K562 (cell line): ENCODE results near the gene ERGIC1. TPM values are rescaled to one million over a fixed set of nuclear protein-coding genes. Genes with fewer than 3 reads are reported as not detected.

ENCODE experiments used
- BCOR ChIP-seq: fragments of 450-650 bp; IDR thresholded peaks from 2 replicates; pipeline ENCODE4 v1.6.1; 2016
- HDAC2 ChIP-seq: fragments of 450-650 bp; IDR thresholded peaks from 2 replicates; pipeline ENCODE4 v1.6.1; 2016; ENCODE audit warnings: mild to moderate bottlenecking
- HDGF ChIP-seq: fragments of 450-650 bp; IDR thresholded peaks from 2 replicates; pipeline ENCODE4 v1.6.1; 2016
- KAT2B ChIP-seq: IDR thresholded peaks from one replicate; pipeline ENCODE4 v1.6.1; 2012; ENCODE audit warnings: low read depth, mild to moderate bottlenecking, control low read depth, inconsistent platforms, low read length, moderate library complexity
- MCM3 ChIP-seq: fragments of 450-650 bp; IDR thresholded peaks from 2 replicates; pipeline ENCODE4 v1.6.1; 2016
- NCOA4 ChIP-seq: fragments of 450-650 bp; IDR thresholded peaks from 2 replicates; pipeline ENCODE4 v1.6.1; 2018; ENCODE audit warnings: mild to moderate bottlenecking; ENCODE audit not compliant: partially characterized antibody
- PHB ChIP-seq: fragments of 250-450 bp; sonication (Bioruptor Pico); IDR thresholded peaks from 2 replicates; pipeline ENCODE4 v1.5.0; 2021
- SMAD4 ChIP-seq: fragments of 250-450 bp; sonication (Bioruptor Pico); conservative IDR thresholded peaks from 2 replicates; pipeline ENCODE4 v1.8.0; 2021; ENCODE audit warnings: inconsistent platforms, mild to moderate bottlenecking, moderate library complexity
- TRIM28 ChIP-seq: fragments of 450-650 bp; IDR thresholded peaks from 2 replicates; pipeline ENCODE4 v1.6.1; 2017
- ZC3H11A ChIP-seq: IDR thresholded peaks from 2 replicates; pipeline ENCODE4 v1.6.1; 2012; ENCODE audit warnings: low read depth, low read length, improper control_type of control experiment
- ZNF57 ChIP-seq: fragments of 450-650 bp; formaldehyde crosslinking; IDR thresholded peaks from 2 replicates; pipeline ENCODE4 v1.4.0; 2020; ENCODE audit warnings: mild to moderate bottlenecking, moderate library complexity
- polyA plus RNA-seq, 8 experiments: library from polyadenylated mRNA; depleted of rRNA in 4 of 8; stranded (reverse) in 5 of 8; unstranded in 3 of 8; fragments of >200 nt; fragmentation: Nextera tagmentation in 2 of 8; fragmentation: Illumina TruSeq in 1 of 8; extraction: Ambion mirVana in 2 of 8; extraction: Trizol in 1 of 8; gene quantifications; 2 replicates each; pipeline versions ENCODE4 v1.2.1 to v1.2.3, GENCODE V29; 2011 to 2014; ENCODE audit warnings: inconsistent platforms in 1 of 8, missing spikeins in 1 of 8
- total RNA-seq, 7 experiments: library from RNA; depleted of rRNA in 6 of 7; stranded (reverse); fragments of >200 nt in 6 of 7; fragmentation: Illumina TruSeq in 2 of 7; extraction: Trizol in 2 of 7; gene quantifications; 2 replicates each; pipeline versions ENCODE4 v1.2.1 to v1.2.3, GENCODE V29; 2011 to 2021; ENCODE audit warnings: low replicate concordance in 1 of 7
- TF ChIP-seq, protein P1 (sequence below), 2 experiments: fragments of 450-650 bp; IDR thresholded peaks; 2 replicates each; pipeline ENCODE4 v1.6.1; 2016; ENCODE audit warnings: mild to moderate bottlenecking in 2 of 2, borderline replicate concordance in 1 of 2, low read depth in 1 of 2, moderate library complexity in 1 of 2
- TF ChIP-seq, protein P2 (sequence below): sonication (generic); IDR thresholded peaks from 2 replicates; pipeline ENCODE4 v1.6.1; 2016
- TF ChIP-seq, protein P3 (sequence below): IDR thresholded peaks from 2 replicates; pipeline ENCODE4 v1.6.1; 2011; ENCODE audit not compliant: insufficient read length; ENCODE audit errors: extremely low read depth
- TF ChIP-seq, protein P4 (sequence below): sonication (generic); formaldehyde crosslinking; IDR thresholded peaks from 2 replicates; pipeline ENCODE4 v1.8.0; 2023; ENCODE audit warnings: mild to moderate bottlenecking, missing genetic modification reagents

ERGIC1 gene
- total and polyA plus RNA-seq, 9 of the 15 experiments (the other 6 are each of a cell fraction or from before 2014, with no cell fraction given), result 5.5 to 68.4 (median 36.4) TPM

DNA sequence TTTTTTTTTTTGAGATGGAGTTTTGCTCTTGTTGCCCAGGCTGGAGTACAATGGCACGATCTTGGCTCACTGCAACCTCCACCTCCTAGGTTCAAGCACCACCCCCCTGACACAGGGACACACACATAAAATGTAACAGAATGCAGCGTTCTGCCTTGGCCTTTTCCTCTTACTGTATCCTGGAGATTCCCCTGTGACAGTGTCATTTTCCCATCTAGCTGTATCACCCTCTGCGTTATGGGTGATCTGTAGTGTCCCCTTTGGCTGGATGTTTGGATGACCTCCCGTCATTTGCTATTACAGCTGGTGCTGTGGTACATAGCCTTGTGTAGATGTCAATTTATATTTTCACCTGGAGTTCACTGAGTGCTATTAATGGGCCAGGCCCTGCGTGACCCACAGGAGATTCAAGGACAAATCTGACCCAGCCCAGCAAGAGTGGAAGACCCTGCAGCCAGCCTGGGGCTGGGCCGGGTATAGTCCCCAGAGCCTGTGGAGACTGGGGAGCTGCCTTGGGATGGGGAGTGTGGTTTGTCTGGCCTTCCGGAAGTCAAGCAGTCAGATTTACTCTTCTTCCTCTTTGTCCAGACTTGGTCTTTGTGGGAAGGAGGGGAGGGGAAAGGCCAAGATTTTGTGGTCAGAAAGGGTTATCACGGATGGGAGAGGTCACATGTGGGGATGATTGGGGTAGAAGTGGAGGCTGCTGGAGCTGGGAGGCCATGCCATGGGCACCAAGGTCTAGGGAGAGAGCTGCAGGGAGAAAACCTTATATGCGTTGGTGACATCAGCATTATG lies 43.6 kb downstream of the ERGIC1 start (continued):
- TF ChIP-seq, protein P1, sequence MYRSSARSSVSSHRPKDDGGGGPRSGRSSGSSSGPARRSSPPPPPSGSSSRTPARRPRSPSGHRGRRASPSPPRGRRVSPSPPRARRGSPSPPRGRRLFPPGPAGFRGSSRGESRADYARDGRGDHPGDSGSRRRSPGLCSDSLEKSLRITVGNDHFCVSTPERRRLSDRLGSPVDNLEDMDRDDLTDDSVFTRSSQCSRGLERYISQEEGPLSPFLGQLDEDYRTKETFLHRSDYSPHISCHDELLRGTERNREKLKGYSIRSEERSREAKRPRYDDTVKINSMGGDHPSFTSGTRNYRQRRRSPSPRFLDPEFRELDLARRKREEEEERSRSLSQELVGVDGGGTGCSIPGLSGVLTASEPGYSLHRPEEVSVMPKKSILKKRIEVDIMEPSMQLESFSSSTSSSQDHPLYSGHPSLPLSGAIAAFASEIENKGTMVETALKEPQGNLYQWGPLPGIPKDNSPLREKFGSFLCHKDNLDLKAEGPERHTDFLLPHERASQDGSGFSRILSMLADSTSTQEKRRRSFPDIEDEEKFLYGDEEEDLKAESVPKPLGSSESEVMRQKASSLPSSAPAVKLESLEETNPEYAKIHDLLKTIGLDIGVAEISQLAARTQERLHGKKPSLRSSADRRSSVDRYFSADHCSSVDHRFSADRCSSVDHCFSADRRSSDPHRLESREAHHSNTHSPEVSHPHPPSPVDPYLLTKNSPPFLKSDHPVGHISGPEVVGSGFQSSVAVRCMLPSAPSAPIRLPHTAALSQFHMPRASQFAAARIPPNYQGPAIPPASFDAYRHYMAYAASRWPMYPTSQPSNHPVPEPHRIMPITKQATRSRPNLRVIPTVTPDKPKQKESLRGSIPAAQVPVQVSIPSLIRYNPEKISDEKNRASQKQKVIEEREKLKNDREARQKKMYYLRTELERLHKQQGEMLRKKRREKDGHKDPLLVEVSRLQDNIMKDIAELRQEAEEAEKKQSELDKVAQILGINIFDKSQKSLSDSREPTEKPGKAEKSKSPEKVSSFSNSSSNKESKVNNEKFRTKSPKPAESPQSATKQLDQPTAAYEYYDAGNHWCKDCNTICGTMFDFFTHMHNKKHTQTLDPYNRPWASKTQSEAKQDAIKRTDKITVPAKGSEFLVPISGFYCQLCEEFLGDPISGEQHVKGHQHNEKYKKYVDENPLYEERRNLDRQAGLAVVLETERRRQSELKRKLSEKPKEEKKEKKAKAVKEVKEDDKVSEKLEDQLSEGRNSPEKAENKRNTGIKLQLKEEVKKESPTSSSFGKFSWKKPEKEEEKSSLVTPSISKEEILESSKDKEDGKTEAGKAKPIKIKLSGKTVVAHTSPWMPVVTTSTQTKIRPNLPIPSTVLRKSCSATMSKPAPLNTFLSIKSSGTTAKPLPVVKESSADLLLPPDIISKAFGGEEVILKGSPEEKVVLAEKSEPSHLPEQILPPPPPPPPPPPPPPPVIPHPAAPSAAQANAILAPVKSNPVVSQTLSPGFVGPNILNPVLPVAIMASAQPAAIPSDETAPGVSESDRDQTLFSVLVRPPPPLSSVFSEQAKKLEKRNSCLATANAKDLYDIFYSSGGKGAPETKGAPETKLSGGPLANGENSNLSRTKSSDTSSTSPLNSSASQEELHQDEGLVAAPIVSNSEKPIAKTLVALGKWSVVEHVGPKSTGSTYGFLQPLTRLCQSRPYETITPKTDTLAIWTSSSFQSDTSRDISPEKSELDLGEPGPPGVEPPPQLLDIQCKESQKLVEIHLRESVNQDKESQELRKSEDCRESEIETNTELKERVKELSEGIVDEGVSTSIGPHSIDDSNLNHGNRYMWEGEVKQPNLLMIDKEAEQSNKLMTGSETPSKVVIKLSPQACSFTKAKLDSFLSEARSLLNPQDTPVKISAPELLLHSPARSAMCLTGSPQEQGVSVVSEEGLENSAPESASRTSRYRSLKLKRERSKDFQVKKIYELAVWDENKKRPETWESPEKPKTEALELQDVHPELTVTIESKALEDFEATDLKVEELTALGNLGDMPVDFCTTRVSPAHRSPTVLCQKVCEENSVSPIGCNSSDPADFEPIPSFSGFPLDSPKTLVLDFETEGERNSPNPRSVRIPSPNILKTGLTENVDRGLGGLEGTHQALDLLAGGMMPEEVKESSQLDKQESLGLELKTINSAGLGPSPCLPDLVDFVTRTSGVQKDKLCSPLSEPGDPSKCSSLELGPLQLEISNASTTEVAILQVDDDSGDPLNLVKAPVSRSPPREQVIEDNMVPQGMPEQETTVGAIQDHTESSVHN (IDR thresholded peaks at IDR 0.05; ENCODE audit: borderline replicate concordance in 1 of 2, low read depth in 1 of 2), result no peak
- TF ChIP-seq, protein P2, sequence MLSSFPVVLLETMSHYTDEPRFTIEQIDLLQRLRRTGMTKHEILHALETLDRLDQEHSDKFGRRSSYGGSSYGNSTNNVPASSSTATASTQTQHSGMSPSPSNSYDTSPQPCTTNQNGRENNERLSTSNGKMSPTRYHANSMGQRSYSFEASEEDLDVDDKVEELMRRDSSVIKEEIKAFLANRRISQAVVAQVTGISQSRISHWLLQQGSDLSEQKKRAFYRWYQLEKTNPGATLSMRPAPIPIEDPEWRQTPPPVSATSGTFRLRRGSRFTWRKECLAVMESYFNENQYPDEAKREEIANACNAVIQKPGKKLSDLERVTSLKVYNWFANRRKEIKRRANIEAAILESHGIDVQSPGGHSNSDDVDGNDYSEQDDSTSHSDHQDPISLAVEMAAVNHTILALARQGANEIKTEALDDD, result no peak
- TF ChIP-seq, protein P3, sequence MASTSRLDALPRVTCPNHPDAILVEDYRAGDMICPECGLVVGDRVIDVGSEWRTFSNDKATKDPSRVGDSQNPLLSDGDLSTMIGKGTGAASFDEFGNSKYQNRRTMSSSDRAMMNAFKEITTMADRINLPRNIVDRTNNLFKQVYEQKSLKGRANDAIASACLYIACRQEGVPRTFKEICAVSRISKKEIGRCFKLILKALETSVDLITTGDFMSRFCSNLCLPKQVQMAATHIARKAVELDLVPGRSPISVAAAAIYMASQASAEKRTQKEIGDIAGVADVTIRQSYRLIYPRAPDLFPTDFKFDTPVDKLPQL, result no peak
- TF ChIP-seq ZNF57 (CRISPR knock-in tag), result no peak
- TF ChIP-seq MCM3, result no peak
- TF ChIP-seq HDAC2, result 0 out of 2 replicates have a peak, but pooled peaks have one; percentile 44
- TF ChIP-seq SMAD4 (CRISPR knock-in tag), result peak; percentile 88
- no peak for TF ChIP-seq NCOA4
- TF ChIP-seq BCOR, result no peak
- TF ChIP-seq ZC3H11A, result no peak
- TF ChIP-seq, protein P4, sequence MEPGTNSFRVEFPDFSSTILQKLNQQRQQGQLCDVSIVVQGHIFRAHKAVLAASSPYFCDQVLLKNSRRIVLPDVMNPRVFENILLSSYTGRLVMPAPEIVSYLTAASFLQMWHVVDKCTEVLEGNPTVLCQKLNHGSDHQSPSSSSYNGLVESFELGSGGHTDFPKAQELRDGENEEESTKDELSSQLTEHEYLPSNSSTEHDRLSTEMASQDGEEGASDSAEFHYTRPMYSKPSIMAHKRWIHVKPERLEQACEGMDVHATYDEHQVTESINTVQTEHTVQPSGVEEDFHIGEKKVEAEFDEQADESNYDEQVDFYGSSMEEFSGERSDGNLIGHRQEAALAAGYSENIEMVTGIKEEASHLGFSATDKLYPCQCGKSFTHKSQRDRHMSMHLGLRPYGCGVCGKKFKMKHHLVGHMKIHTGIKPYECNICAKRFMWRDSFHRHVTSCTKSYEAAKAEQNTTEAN (CRISPR knock-in tag), result no peak
- no peak for TF ChIP-seq HDGF
- TF ChIP-seq PHB (CRISPR knock-in tag), result no peak
- TF ChIP-seq TRIM28, result no peak
- TF ChIP-seq KAT2B, result no peak
